ENCODE results near the gene VWA3B.

DNA sequence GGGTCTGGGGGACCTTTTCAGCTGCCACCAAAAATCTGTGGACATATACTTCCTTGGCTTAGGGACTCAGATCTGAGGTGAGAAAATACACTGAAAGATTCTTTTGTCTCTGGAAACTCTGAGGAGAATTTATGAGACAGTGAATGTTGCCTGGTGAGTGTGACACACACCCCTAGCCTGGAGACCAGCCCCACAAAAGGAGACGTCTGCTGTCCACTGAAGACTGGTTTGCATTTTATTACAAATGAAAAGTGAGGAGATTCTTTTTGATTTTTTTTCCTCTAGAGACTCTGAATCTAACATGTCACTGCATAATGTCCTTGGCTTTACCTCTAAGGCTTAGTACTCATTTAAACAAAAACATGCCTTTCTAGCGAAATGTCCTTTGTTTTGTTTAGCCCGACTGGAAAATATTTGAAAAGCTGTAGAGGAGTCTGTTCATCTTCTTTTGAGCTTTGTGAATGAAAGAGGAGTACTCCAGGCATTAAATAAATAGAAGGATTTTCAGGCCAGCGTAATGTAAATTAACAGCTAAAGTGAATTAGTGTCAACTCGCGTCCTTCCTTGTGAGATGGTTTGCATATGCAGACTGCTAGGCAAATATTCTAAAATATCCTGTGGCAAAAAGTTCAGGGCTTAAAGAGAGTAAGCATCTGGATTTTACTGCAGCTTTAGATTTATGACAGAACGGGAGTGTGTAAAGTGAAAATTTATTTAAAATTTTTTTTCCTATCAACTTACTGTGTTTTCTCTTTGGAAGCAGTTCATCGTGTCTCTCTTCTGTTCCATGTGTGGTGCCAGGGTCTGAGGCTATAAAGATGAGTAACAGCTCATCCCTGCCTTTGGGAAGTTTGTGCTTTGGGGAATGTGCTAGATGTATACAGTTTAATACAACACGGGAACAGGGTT, 125.4 kb downstream of the VWA3B start:
- no peak for TF ChIP-seq CTCF (IDR thresholded peaks at IDR 0.05)
- no peak for TF ChIP-seq ZFX (IDR thresholded peaks at IDR 0.05; ENCODE audit: borderline replicate concordance)
